ENCODE measurements around the gene MAGED1.

Gene MAGED1

DNA sequence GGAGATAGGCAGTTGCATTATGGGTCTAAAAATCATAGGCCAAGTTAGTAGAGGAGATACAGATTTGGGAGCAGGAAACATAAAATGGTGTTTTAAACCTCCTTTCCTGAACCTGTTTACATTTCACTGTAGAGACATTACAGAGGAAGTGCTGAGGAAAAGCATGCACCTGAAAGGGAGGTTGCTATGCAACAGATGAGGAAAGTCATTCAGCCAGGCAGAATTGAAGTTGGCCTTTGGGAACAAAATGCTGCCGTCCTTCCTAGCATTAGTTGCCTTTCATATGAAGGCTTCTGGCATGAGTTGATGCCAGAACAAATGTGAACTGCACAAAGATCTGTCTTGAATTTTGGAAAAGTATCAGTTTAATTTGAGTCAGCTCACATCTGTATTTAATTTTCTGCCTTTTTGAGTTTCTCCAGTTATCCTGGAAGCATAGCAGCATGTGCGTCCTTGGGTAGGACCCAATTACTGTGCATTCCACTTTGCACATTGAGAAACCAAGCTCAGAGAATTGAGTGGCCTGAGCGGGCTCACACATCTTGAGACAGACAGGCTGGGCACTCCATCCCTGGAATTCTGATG lies 38.2 kb downstream of the MAGED1 start:
- H3K36me3 Mint-ChIP-seq = no peaks in the 10 kb centered on the region
- no peak for ATAC-seq (ENCODE audit: low read depth)
- H3K4me3 Mint-ChIP-seq = no peak overlapping the region
- no peaks in the 10 kb centered on the region for H3K27me3 Mint-ChIP-seq
- H3K9me3 Mint-ChIP-seq = no peaks in the 10 kb centered on the region
- no peak for DNase-seq (ENCODE audit: low spot score in 2 of 2)
- no peak overlapping the region for H3K27ac Mint-ChIP-seq
- no peaks in the 10 kb centered on the region for H3K4me1 Mint-ChIP-seq
